Nephron progenitor cell (in vitro differentiated cells): Measurements from ENCODE around the gene ALOX15.

Source experiments
- DNase-seq: peaks from one replicate; pipeline ENCODE4 v3.0.0; 2021
- H3K27ac Mint-ChIP-seq: 2 replicates; pipeline ENCODE4 v1.8.0; 2021; ENCODE audit warnings: mild to moderate bottlenecking, moderate library complexity, mixed read lengths
- H3K27me3 Mint-ChIP-seq: 2 replicates; pipeline ENCODE4 v1.8.0; 2021; ENCODE audit warnings: mild to moderate bottlenecking, low read depth, mixed read lengths; ENCODE audit not compliant: poor library complexity
- H3K36me3 Mint-ChIP-seq: 2 replicates; pipeline ENCODE4 v1.8.0; 2021; ENCODE audit warnings: low read depth, mixed read lengths
- H3K4me1 Mint-ChIP-seq: 2 replicates; pipeline ENCODE4 v1.8.0; 2021; ENCODE audit warnings: mixed read lengths
- H3K4me3 Mint-ChIP-seq: 2 replicates; pipeline ENCODE4 v1.8.0; 2021; ENCODE audit warnings: mild to moderate bottlenecking, moderate library complexity, mixed read lengths
- H3K9me3 Mint-ChIP-seq: 2 replicates; pipeline ENCODE4 v1.8.0; 2021; ENCODE audit warnings: mild to moderate bottlenecking, moderate library complexity, mixed read lengths
- TF ChIP-seq, protein P1 (sequence below): fragments of 200-600 bp; sonication (generic); IDR thresholded peaks from 2 replicates; pipeline ENCODE4 v1.5.0; 2021; ENCODE audit warnings: antibody characterized with exemption

The ALOX15 gene

DNA sequence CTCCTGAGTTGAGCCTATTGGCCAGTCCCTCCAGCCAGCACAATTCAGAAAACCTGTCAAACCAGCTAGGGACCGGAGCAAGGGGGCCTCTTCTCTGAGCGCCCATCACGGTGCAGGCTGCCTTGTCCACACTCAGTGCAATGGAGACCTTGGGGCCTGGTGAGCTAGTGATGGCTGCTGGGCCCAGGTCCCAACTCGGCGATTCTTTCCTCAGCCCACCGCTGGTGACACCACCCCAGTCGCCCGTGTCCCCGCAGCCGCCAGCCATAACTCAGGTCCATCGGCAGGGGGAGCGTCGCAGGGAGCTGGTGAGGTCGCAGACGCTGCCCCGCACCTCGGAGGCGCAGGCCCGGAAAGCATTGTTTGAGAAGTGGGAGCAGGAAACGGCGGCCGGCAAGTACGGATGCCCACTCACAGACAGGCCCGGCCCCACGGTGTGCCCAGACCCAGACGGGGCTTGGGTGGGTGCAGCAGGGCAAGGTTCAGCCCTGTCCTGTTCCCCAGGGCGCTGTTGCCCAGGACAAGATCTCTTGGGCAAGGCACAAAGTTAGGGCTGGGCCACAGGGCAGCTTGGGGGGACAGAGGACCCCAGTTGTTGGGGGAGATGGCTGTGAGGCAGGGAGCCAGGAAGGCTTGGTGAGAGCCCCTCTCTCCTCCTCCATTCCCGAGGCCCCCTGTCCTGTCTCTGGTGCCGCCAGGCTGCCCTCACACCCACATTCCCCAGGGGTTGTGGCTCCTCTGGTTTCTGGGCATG lies 46.4 kb downstream of the ALOX15 start:
- peak; percentile 79 for DNase-seq
- Mint-ChIP-seq H3K4me1 (peaks cover 70% of the 10 kb centered on the region), H3K27me3 (peaks cover 13% of the 10 kb centered on the region), H3K27ac (no peak overlapping the region), H3K9me3 (no peaks in the 10 kb centered on the region), H3K36me3 (peaks cover 9% of the 10 kb centered on the region), H3K4me3 (no peak overlapping the region)
- TF ChIP-seq, protein P1, sequence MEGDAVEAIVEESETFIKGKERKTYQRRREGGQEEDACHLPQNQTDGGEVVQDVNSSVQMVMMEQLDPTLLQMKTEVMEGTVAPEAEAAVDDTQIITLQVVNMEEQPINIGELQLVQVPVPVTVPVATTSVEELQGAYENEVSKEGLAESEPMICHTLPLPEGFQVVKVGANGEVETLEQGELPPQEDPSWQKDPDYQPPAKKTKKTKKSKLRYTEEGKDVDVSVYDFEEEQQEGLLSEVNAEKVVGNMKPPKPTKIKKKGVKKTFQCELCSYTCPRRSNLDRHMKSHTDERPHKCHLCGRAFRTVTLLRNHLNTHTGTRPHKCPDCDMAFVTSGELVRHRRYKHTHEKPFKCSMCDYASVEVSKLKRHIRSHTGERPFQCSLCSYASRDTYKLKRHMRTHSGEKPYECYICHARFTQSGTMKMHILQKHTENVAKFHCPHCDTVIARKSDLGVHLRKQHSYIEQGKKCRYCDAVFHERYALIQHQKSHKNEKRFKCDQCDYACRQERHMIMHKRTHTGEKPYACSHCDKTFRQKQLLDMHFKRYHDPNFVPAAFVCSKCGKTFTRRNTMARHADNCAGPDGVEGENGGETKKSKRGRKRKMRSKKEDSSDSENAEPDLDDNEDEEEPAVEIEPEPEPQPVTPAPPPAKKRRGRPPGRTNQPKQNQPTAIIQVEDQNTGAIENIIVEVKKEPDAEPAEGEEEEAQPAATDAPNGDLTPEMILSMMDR, result peak; percentile 50

DNA sequence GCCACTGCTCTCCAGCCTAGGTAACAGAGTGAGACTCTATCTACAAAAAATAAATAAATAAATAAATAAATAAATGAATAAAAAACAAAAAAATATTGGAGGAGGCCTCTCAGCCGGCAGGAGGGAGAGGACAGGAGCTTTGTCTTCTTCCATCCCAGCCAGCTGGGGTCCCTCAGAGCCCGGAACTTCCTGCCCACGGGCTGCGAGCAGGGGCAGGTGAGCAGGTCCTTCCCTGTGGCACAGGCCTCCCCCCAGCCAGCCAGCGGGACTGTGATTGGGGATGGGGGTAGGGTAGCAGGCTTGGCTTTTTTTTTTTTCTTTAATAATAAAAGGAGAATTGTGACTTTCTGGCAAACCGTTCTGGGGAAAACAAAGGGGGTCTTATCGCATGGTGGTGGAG lies 47.1 kb downstream of the ALOX15 start:
- H3K9me3 Mint-ChIP-seq, result no peaks in the 10 kb centered on the region
- TF ChIP-seq, protein P1, result no peak

DNA sequence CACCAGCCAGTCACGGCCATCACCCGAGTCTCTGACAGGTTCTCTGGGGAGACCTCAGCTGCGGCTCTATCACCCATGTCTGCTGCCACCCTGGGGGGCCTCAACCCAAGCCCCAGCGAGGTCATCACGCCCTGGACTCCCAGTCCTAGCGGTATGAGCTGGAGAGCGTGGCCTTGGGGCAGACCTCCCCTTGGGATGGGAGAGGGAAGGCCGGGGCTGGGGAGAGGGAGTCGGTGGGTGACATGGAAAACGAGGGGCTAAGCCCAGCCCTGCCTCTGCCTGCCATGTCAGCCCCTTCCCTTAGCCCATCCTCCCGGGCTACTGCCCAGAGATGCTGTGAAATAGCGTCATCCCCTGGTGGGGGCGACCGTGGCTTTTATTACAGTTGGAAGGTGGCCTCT lies 48.5 kb downstream of the ALOX15 start:
- Mint-ChIP-seq H3K4me1 (peaks cover 68% of the 10 kb centered on the region), H3K4me3 (no peak overlapping the region), H3K27me3 (peaks cover 15% of the 10 kb centered on the region), H3K36me3 (peaks cover 9% of the 10 kb centered on the region), H3K27ac (no peak overlapping the region), H3K9me3 (no peaks in the 10 kb centered on the region)
- TF ChIP-seq, protein P1, result no peak
- DNase-seq, result no peak

More for the DNA sequence above, 47.1 kb downstream of the ALOX15 start:
- H3K27me3 Mint-ChIP-seq, result peaks cover 17% of the 10 kb centered on the region
- H3K36me3 Mint-ChIP-seq, result peaks cover 9% of the 10 kb centered on the region
- H3K27ac Mint-ChIP-seq, result no peak overlapping the region
- no peak overlapping the region for H3K4me3 Mint-ChIP-seq
- no peak for DNase-seq
- peaks cover 68% of the 10 kb centered on the region for H3K4me1 Mint-ChIP-seq

DNA sequence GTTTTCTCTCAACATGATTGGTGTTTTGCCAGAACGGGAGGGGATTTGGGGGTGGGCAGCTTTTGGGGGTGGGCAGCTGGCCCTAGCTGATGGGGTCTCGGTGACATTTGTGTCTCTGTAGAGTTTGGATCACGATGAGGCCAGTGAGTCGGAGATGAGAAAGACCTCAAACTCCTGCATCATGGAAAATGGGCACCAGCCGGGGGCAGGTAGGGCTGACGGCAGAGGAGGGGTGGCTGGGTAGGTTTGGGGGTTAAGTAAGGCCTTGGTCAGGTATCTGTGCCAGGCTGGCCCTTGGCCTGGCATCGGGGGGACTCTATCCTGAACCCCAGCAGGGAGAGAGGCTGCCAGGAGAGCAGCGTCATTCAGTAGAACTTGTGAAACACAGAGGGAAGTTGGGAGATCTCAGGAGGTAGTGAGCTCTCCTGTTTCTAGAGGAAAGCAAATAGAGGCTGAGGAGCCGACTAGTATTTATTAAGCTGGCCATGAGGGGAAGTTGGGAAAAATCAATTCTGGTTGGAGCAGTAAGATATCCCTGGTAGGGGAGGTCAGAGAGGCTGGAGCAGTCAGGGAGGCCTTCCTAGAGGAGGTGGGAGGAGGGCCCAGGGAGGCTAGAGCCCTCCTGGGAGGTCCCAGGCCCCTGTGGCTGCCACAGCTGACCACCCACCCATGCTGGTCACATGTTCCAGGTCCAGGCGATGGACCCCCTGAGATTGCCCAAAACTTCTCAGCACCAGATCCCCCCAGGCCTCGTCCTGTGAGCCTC lies 49.1 kb downstream of the ALOX15 start:
- Mint-ChIP-seq H3K27ac (no peak overlapping the region), H3K4me1 (peaks cover 67% of the 10 kb centered on the region), H3K36me3 (peaks cover 5% of the 10 kb centered on the region), H3K9me3 (no peaks in the 10 kb centered on the region), H3K27me3 (peaks cover 19% of the 10 kb centered on the region), H3K4me3 (no peak overlapping the region)
- no peak for DNase-seq
- TF ChIP-seq, protein P1, result no peak

DNA sequence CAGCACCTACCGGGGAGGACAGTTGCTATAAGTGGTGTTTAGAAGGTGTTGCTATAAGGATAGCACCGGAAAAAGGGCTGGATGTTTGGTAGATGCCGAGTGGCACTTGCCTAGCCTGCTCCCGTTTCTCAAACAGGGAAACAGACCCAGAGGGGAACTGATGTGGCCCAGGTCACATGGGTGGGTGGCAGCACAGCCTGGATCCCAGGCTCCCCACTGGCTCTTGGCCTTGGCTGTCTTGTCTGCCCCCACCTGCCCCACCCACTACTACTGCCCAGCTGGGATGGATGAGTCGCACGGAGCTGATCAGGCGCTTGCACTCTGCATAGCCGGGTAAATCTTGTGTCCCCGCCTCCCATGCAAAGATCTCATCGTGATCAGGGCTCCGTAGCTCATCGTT lies 49.9 kb downstream of the ALOX15 start:
- peaks cover 67% of the 10 kb centered on the region for H3K4me1 Mint-ChIP-seq
- DNase-seq, result no peak
- no peak overlapping the region for H3K4me3 Mint-ChIP-seq
- H3K36me3 Mint-ChIP-seq, result peaks cover 5% of the 10 kb centered on the region
- H3K27me3 Mint-ChIP-seq, result peaks cover 28% of the 10 kb centered on the region
- no peak overlapping the region for H3K27ac Mint-ChIP-seq
- no peaks in the 10 kb centered on the region for H3K9me3 Mint-ChIP-seq
- TF ChIP-seq, protein P1, result no peak
